MCF 10A (cell line): Measurements from ENCODE around the gene TBCD. TPM values are rescaled to one million over a fixed set of nuclear protein-coding genes. Genes with fewer than 3 reads are reported as not detected.

Source experiments
- BruUV-seq: library from RNA; stranded (reverse); fragments of 400-500 nt; replicated peaks from 2 replicates; lab custom pipeline; 2021; lab: Mats Ljungman, UMichigan
- CTCF ChIA-PET: fragments of 300-600 bp; sonication (Branson Sonifier 250); formaldehyde crosslinking; extraction: SDS; loops from one replicate; lab custom pipeline; 2021; ENCODE audit warnings: antibody characterized with exemption, inconsistent platforms; lab: Yijun Ruan, JAX
- POLR2A ChIA-PET: fragments of 300-600, 350-650 bp; sonication (Branson Sonifier 250); formaldehyde crosslinking; extraction: SDS; loops from one replicate; lab custom pipeline; 2020; ENCODE audit warnings: antibody characterized with exemption, inconsistent platforms; lab: Yijun Ruan, JAX
- DNase-seq: peaks from one replicate; pipeline ENCODE4 v3.0.0-alpha.2; 2018; ENCODE audit not compliant: unreplicated experiment
- H3K27ac Mint-ChIP-seq: one replicate; pipeline ENCODE4 v1.8.0; 2022; ENCODE audit warnings: mild to moderate bottlenecking, low read depth, mixed read lengths; ENCODE audit not compliant: unreplicated experiment
- H3K27me3 Mint-ChIP-seq: one replicate; pipeline ENCODE4 v1.8.0; 2022; ENCODE audit warnings: mixed read lengths; ENCODE audit not compliant: insufficient read depth, unreplicated experiment
- H3K36me3 Mint-ChIP-seq: one replicate; pipeline ENCODE4 v1.8.0; 2022; ENCODE audit warnings: mild to moderate bottlenecking, moderate library complexity, mixed read lengths; ENCODE audit not compliant: insufficient read depth, unreplicated experiment
- H3K4me1 Mint-ChIP-seq: one replicate; pipeline ENCODE4 v1.8.0; 2022; ENCODE audit warnings: mixed read lengths; ENCODE audit not compliant: insufficient read depth, unreplicated experiment
- H3K4me3 Mint-ChIP-seq: one replicate; pipeline ENCODE4 v1.8.0; 2022; ENCODE audit warnings: mild to moderate bottlenecking, moderate library complexity, mixed read lengths; ENCODE audit not compliant: unreplicated experiment
- H3K9me3 Mint-ChIP-seq: one replicate; pipeline ENCODE4 v1.8.0; 2022; ENCODE audit warnings: mixed read lengths; ENCODE audit not compliant: unreplicated experiment
- CTCF ChIP-seq: fragments of 200-600 bp; IDR thresholded peaks from one replicate; pipeline ENCODE4 v1.8.0; 2022; ENCODE audit warnings: antibody characterized with exemption, mild to moderate bottlenecking; ENCODE audit not compliant: unreplicated experiment
- intact Hi-C: fragments of 100-400 bp; cut with micrococcal nuclease; formaldehyde crosslinking; loops from 2 replicates; pipeline ENCODE4 v1.14.1; 2022
- total RNA-seq: library from RNA; stranded (reverse); gene quantifications from 2 replicates; pipeline ENCODE4 v1.2.3, GENCODE V29; 2022

The TBCD gene
- total RNA-seq, 1 experiment from 2014 or later, result 76.2 TPM

GRCh38 chr17:82860606-82861392 is 108.9 kb downstream of the TBCD start:
- H3K27me3 Mint-ChIP-seq, result no peaks in the 10 kb centered on the region
- POLR2A ChIA-PET, result interaction anchor here (3.3 kb wide), 1 partner anchor 14 kb away, joined by 13 read pairs; no protein-coding TSS in a partner anchor
- no peak for TF ChIP-seq CTCF
- H3K9me3 Mint-ChIP-seq, result no peaks in the 10 kb centered on the region
- peaks cover 21% of the 10 kb centered on the region for H3K4me1 Mint-ChIP-seq
- intact Hi-C loops, result no loop called here
- no peak overlapping the region for H3K27ac Mint-ChIP-seq
- CTCF ChIA-PET, result interaction anchor here (0.6 to 0.9 kb wide), 3 partner anchors 12 to 86 kb away, joined by 3 read pairs; no protein-coding TSS in a partner anchor
- no peak overlapping the region for H3K4me3 Mint-ChIP-seq
- BruUV-seq, result no TSS peak
- no peak for DNase-seq
- H3K36me3 Mint-ChIP-seq, result no peaks in the 10 kb centered on the region

GRCh38 chr17:82861393-82861775 is 109.5 kb downstream of the TBCD start:
- H3K4me3 Mint-ChIP-seq, result no peak overlapping the region
- H3K36me3 Mint-ChIP-seq, result no peaks in the 10 kb centered on the region
- POLR2A ChIA-PET, result interaction anchor here (0.6 to 3.3 kb wide), 2 partner anchors 14 to 126 kb away, joined by 3 to 13 read pairs; no protein-coding TSS in a partner anchor
- H3K9me3 Mint-ChIP-seq, result no peaks in the 10 kb centered on the region
- no peak for DNase-seq
- intact Hi-C loops, result no loop called here
- H3K27ac Mint-ChIP-seq, result no peak overlapping the region
- H3K27me3 Mint-ChIP-seq, result no peaks in the 10 kb centered on the region
- CTCF ChIA-PET, result interaction anchor here (0.9 kb wide), 1 partner anchor 15 kb away, joined by 3 read pairs; no protein-coding TSS in a partner anchor
- TF ChIP-seq CTCF, result no peak
- no TSS peak for BruUV-seq
- H3K4me1 Mint-ChIP-seq, result peaks cover 21% of the 10 kb centered on the region

- DNase-seq, result no peak
- no peaks in the 10 kb centered on the region for H3K27me3 Mint-ChIP-seq
- POLR2A ChIA-PET, result interaction anchor here (2.7 to 3.3 kb wide), 2 partner anchors 13 kb away, joined by 13 to 18 read pairs; no protein-coding TSS in a partner anchor
- intact Hi-C loops, result no loop called here
- no peaks in the 10 kb centered on the region for H3K36me3 Mint-ChIP-seq
- no peaks in the 10 kb centered on the region for H3K9me3 Mint-ChIP-seq
- H3K4me1 Mint-ChIP-seq, result peaks cover 20% of the 10 kb centered on the region
- H3K27ac Mint-ChIP-seq, result no peak overlapping the region
- TF ChIP-seq CTCF, result no peak
- BruUV-seq, result no TSS peak
- CTCF ChIA-PET, result no interaction called here
- H3K4me3 Mint-ChIP-seq, result no peak overlapping the region
Observed at GRCh38 chr17:82862191-82862590, 110.3 kb downstream of the TBCD start.

- H3K27me3 Mint-ChIP-seq, result no peaks in the 10 kb centered on the region
- intact Hi-C loops, result no loop called here
- no peak overlapping the region for H3K4me3 Mint-ChIP-seq
- POLR2A ChIA-PET, result interaction anchor here (1.0 to 2.7 kb wide), 2 partner anchors 13 to 25 kb away, joined by 4 to 18 read pairs; no protein-coding TSS in a partner anchor
- BruUV-seq, result no TSS peak
- H3K27ac Mint-ChIP-seq, result no peak overlapping the region
- TF ChIP-seq CTCF, result no peak
- no peaks in the 10 kb centered on the region for H3K36me3 Mint-ChIP-seq
- peaks cover 16% of the 10 kb centered on the region for H3K4me1 Mint-ChIP-seq
- CTCF ChIA-PET, result interaction anchor here (1.9 kb wide), 1 partner anchor 12 kb away, joined by 12 read pairs; no protein-coding TSS in a partner anchor
- DNase-seq, result no peak
- H3K9me3 Mint-ChIP-seq, result no peaks in the 10 kb centered on the region
Observed at GRCh38 chr17:82862737-82863382, 111.0 kb downstream of the TBCD start.
